Muscle of back (tissue), 10 donors: Measurements from ENCODE around the gene CLPTM1. TPM values are rescaled to one million over a fixed set of nuclear protein-coding genes. Genes with fewer than 3 reads are reported as not detected.

Experiments
- polyA plus RNA-seq, 10 donors: library from polyadenylated mRNA; unstranded; fragments of 120-200 nt; gene quantifications; one replicate each; pipeline ENCODE4 v1.2.1, GENCODE V29; 2013; ENCODE audit not compliant: insufficient read length in 10 of 10

CLPTM1 gene
- polyA plus RNA-seq, 10 donors = 45.6 to 58.2 (median 53.1) TPM

Other genes starting within 250 kb of the CLPTM1 start
- 10 to 100 TPM in 9 of 10 donors, 1 to 10 TPM in 1; 8.9 to 16.6 (median 10.5) TPM for gene BCL3, start 206.7 kb upstream of the CLPTM1 start, polyA plus RNA-seq
- 1 to 10 TPM in 2 of 10 donors, under 1 TPM in 2, not detected in 6; 0.15 to 2.8 (median 0.86) TPM for gene CBLC, start 177.5 kb upstream of the CLPTM1 start, polyA plus RNA-seq
- 100 to 1,000 TPM; 115 to 207 (median 169) TPM for gene BCAM, start 146.3 kb upstream of the CLPTM1 start, polyA plus RNA-seq
- 10 to 100 TPM; 39.4 to 57.8 (median 48.5) TPM for gene NECTIN2, start 109.1 kb upstream of the CLPTM1 start, polyA plus RNA-seq
- 10 to 100 TPM; 26.2 to 40.9 (median 31.0) TPM for gene TOMM40, start 64.1 kb upstream of the CLPTM1 start, polyA plus RNA-seq
- gene APOE, start 49.6 kb upstream of the CLPTM1 start, polyA plus RNA-seq = 10 to 100 TPM; 24.6 to 53.3 (median 42.1) TPM
- gene APOC1, start 40.8 kb upstream of the CLPTM1 start, polyA plus RNA-seq = 10 to 100 TPM; 11.5 to 23.3 (median 13.7) TPM
- gene APOC4, start 13.1 kb upstream of the CLPTM1 start, polyA plus RNA-seq = not detected
- gene APOC2, start 9.3 kb upstream of the CLPTM1 start, polyA plus RNA-seq = 1 to 10 TPM in 1 of 10 donors, under 1 TPM in 5, not detected in 4; 0.31 to 1.5 (median 0.49) TPM
- 1 to 10 TPM; 3.0 to 5.6 (median 4.5) TPM for gene RELB, start 46.1 kb downstream of the CLPTM1 start, polyA plus RNA-seq
- 10 to 100 TPM; 34.6 to 69.2 (median 44.1) TPM for gene CLASRP, start 83.7 kb downstream of the CLPTM1 start, polyA plus RNA-seq
- 1 to 10 TPM in 2 of 10 donors, under 1 TPM in 7, not detected in 1; 0.34 to 1.1 (median 0.70) TPM for gene ZNF296, start 121.1 kb downstream of the CLPTM1 start, polyA plus RNA-seq
- 10 to 100 TPM; 14.5 to 23.9 (median 21.5) TPM for gene GEMIN7, start 123.9 kb downstream of the CLPTM1 start, polyA plus RNA-seq
- 10 to 100 TPM; 15.8 to 23.8 (median 19.4) TPM for gene PPP1R37, start 137.8 kb downstream of the CLPTM1 start, polyA plus RNA-seq
- under 1 TPM; 0.07 to 0.74 (median 0.18) TPM for gene NKPD1, start 205.6 kb downstream of the CLPTM1 start, polyA plus RNA-seq
- 10 to 100 TPM; 15.3 to 28.5 (median 19.5) TPM for gene TRAPPC6A, start 222.9 kb downstream of the CLPTM1 start, polyA plus RNA-seq
- 1 to 10 TPM; 5.9 to 9.0 (median 7.7) TPM for gene BLOC1S3, start 223.4 kb downstream of the CLPTM1 start, polyA plus RNA-seq